Measurements from ENCODE around the gene ARAF. TPM values are rescaled to one million over a fixed set of nuclear protein-coding genes. Genes with fewer than 3 reads are reported as not detected.

The ARAF gene
- total RNA-seq, 1 donor from 2014 or later: 7.3 TPM

Small RNAs within 50 kb of the gene (small RNA-seq; reads per million reads assigned to genes)
- not detected for gene MIR4769

Other genes starting within 250 kb of the ARAF start
- gene ZNF157, start 190.6 kb upstream of the ARAF start, total RNA-seq: 4.7 TPM
- gene ZNF41, start 78.0 kb upstream of the ARAF start, total RNA-seq: 9.2 TPM
- gene TIMP1, start 21.2 kb downstream of the ARAF start, total RNA-seq: 3.9 TPM
- 17.5 TPM for gene SYN1, start 58.7 kb downstream of the ARAF start, total RNA-seq
- gene CFP, start 68.7 kb downstream of the ARAF start, total RNA-seq: 0.62 TPM
- gene ELK1, start 89.4 kb downstream of the ARAF start, total RNA-seq: 14.8 TPM
- gene UXT, start 98.0 kb downstream of the ARAF start, total RNA-seq: 66.1 TPM

All from occipital lobe (tissue), 2 donors.